Left ventricle myocardium inferior (tissue), 1 donor: ENCODE data around the gene SOBP. TPM values are rescaled to one million over a fixed set of nuclear protein-coding genes. Genes with fewer than 3 reads are reported as not detected.
A peak's percentile ranks its signal among the peaks of the same experiment; 100 is the strongest.

Experiments
- DNase-seq: peaks from one replicate; pipeline ENCODE4 v3.0.0-alpha.2; 2020
- H3K27ac ChIP-seq: fragments of 200-600 bp; replicated peaks from 2 replicates; pipeline ENCODE4 v1.8.0; 2021
- H3K27me3 ChIP-seq: fragments of 200-600 bp; 2 replicates; pipeline ENCODE4 v1.8.0; 2021; ENCODE audit warnings: low read depth
- H3K36me3 ChIP-seq: fragments of 200-600 bp; 2 replicates; pipeline ENCODE4 v1.8.0; 2021
- H3K4me1 ChIP-seq: fragments of 200-600 bp; 2 replicates; pipeline ENCODE4 v1.8.0; 2021
- H3K4me3 ChIP-seq: fragments of 200-600 bp; 2 replicates; pipeline ENCODE4 v1.8.0; 2021; ENCODE audit warnings: mild to moderate bottlenecking, moderate library complexity
- H3K9me3 ChIP-seq: fragments of 200-600 bp; replicated peaks from 2 replicates; pipeline ENCODE4 v1.8.0; 2021
- CTCF ChIP-seq: fragments of 200-600 bp; IDR thresholded peaks from 2 replicates; pipeline ENCODE4 v1.8.0; 2021; ENCODE audit warnings: antibody characterized with exemption, mild to moderate bottlenecking, borderline replicate concordance
- intact Hi-C: fragments of 100-400 bp; cut with micrococcal nuclease; formaldehyde crosslinking; loops from one replicate; pipeline ENCODE4 v1.11.0; 2022
- total RNA-seq: library from RNA; stranded (reverse); fragmentation: NEBNext Ultra II Directional; extraction: Animal tissue kit (Norgen Biotek cat#: 25700); gene quantifications from one replicate; pipeline ENCODE4 v1.2.1, GENCODE V29; 2021
- donor health status: DM: no; HTN: yes; CAD: no; lungs with severe emphysema.

SOBP gene
- total RNA-seq, 1 donor from 2014 or later: 22.9 TPM

- H3K4me1 ChIP-seq: peaks cover 80% of the 10 kb centered on the region
- no peaks in the 10 kb centered on the region for H3K27me3 ChIP-seq
- DNase-seq: no peak
- intact Hi-C loops: no loop called here
- no peak overlapping the region for H3K27ac ChIP-seq
- no peak overlapping the region for H3K4me3 ChIP-seq
- H3K36me3 ChIP-seq: no peaks in the 10 kb centered on the region
- no peaks in the 10 kb centered on the region for H3K9me3 ChIP-seq
- TF ChIP-seq CTCF: no peak
Measured at GRCh38 chr6:107599043-107599442, 109.1 kb downstream of the SOBP start.

- no peak for TF ChIP-seq CTCF
- H3K9me3 ChIP-seq: no peaks in the 10 kb centered on the region
- no peak overlapping the region for H3K27ac ChIP-seq
- intact Hi-C loops: no loop called here
- no peak for DNase-seq
- no peak overlapping the region for H3K4me3 ChIP-seq
- peaks cover 77% of the 10 kb centered on the region for H3K4me1 ChIP-seq
- no peaks in the 10 kb centered on the region for H3K27me3 ChIP-seq
- no peaks in the 10 kb centered on the region for H3K36me3 ChIP-seq
Measured at GRCh38 chr6:107600121-107600520, 110.2 kb downstream of the SOBP start.

GRCh38 chr6:107600936-107601335, 111.0 kb downstream of the SOBP start:
- no peak for TF ChIP-seq CTCF
- DNase-seq: no peak

GRCh38 chr6:107601406-107601805, 111.5 kb downstream of the SOBP start:
- H3K36me3 ChIP-seq: no peaks in the 10 kb centered on the region
- peak overlapping the region; percentile 32 for H3K27ac ChIP-seq
- no peak for DNase-seq
- no peak for TF ChIP-seq CTCF
- H3K27me3 ChIP-seq: no peaks in the 10 kb centered on the region
- intact Hi-C loops: no loop called here
- H3K9me3 ChIP-seq: no peaks in the 10 kb centered on the region
- H3K4me1 ChIP-seq: peaks cover 71% of the 10 kb centered on the region
- no peak overlapping the region for H3K4me3 ChIP-seq

More at GRCh38 chr6:107600936-107601335, 111.0 kb downstream of the SOBP start:
- H3K27ac ChIP-seq: peak overlapping the region; percentile 32
- no peaks in the 10 kb centered on the region for H3K9me3 ChIP-seq
- no peak overlapping the region for H3K4me3 ChIP-seq
- no peaks in the 10 kb centered on the region for H3K27me3 ChIP-seq
- intact Hi-C loops: no loop called here
- no peaks in the 10 kb centered on the region for H3K36me3 ChIP-seq
- H3K4me1 ChIP-seq: peaks cover 72% of the 10 kb centered on the region

- Histone ChIP-seq H3K27ac (peak overlapping the region; percentile 1), H3K4me3 (no peak overlapping the region), H3K4me1 (peaks cover 71% of the 10 kb centered on the region), H3K36me3 (no peaks in the 10 kb centered on the region), H3K9me3 (no peaks in the 10 kb centered on the region), H3K27me3 (no peaks in the 10 kb centered on the region)
- no peak for TF ChIP-seq CTCF
- intact Hi-C loops: no loop called here
- no peak for DNase-seq
Measured at GRCh38 chr6:107602321-107603005, 112.5 kb downstream of the SOBP start.
